NT2/D1 (cell line): Measurements from ENCODE around the gene WASF1.
"Not testable (repeated sequence)": the region's sequence is repeated elsewhere in the genome, so short reads cannot be mapped to it uniquely, and the experiment has no call there.

Experiments used
- DNase-seq: peaks from one replicate; pipeline ENCODE4 v3.0.0-alpha.2; 2011; ENCODE audit warnings: low read depth, low spot score
- H3K27me3 ChIP-seq: 2 replicates; pipeline ENCODE4 v1.6.0; 2011; ENCODE audit warnings: mild to moderate bottlenecking; ENCODE audit not compliant: insufficient read length, insufficient read depth
- H3K36me3 ChIP-seq: 2 replicates; pipeline ENCODE4 v1.6.1; 2011; ENCODE audit warnings: mild to moderate bottlenecking, low read length, mixed read lengths; ENCODE audit not compliant: insufficient read depth, insufficient read length
- H3K4me1 ChIP-seq: 2 replicates; pipeline ENCODE4 v1.5.1; 2011; ENCODE audit not compliant: insufficient read depth, insufficient read length
- H3K4me3 ChIP-seq: 2 replicates; pipeline ENCODE4 v1.5.1; 2011; ENCODE audit warnings: low read depth; ENCODE audit not compliant: insufficient read length
- H3K9ac ChIP-seq: 2 replicates; pipeline ENCODE4 v1.6.0; 2011; ENCODE audit warnings: low read depth; ENCODE audit not compliant: insufficient read length
- H3K9me3 ChIP-seq: 2 replicates; pipeline ENCODE4 v1.5.1; 2011; ENCODE audit warnings: mild to moderate bottlenecking, low read length; ENCODE audit not compliant: insufficient read depth
- SUZ12 ChIP-seq: IDR thresholded peaks from 2 replicates; pipeline ENCODE4 v1.6.1; 2011; ENCODE audit not compliant: insufficient read length, insufficient read depth; ENCODE audit errors: extremely low read depth
- YY1 ChIP-seq: IDR thresholded peaks from 2 replicates; pipeline ENCODE4 v1.6.1; 2011; ENCODE audit not compliant: insufficient read length, insufficient read depth
- ZNF274 ChIP-seq: IDR thresholded peaks from 2 replicates; pipeline ENCODE4 v1.6.1; 2011; ENCODE audit warnings: mild to moderate bottlenecking, low read depth, low read length

WASF1 gene

GRCh38 chr6:110085285-110085684 is 94.2 kb downstream of the WASF1 start:
- TF ChIP-seq YY1 (no peak), ZNF274 (no peak)
- DNase-seq = no peak
- no peak overlapping the region for H3K4me3 ChIP-seq
- H3K9ac ChIP-seq = no peak overlapping the region
- no peaks in the 10 kb centered on the region for H3K36me3 ChIP-seq
- H3K4me1 ChIP-seq = no peaks in the 10 kb centered on the region
- H3K9me3 ChIP-seq = no peaks in the 10 kb centered on the region
- no peaks in the 10 kb centered on the region for H3K27me3 ChIP-seq

DNA sequence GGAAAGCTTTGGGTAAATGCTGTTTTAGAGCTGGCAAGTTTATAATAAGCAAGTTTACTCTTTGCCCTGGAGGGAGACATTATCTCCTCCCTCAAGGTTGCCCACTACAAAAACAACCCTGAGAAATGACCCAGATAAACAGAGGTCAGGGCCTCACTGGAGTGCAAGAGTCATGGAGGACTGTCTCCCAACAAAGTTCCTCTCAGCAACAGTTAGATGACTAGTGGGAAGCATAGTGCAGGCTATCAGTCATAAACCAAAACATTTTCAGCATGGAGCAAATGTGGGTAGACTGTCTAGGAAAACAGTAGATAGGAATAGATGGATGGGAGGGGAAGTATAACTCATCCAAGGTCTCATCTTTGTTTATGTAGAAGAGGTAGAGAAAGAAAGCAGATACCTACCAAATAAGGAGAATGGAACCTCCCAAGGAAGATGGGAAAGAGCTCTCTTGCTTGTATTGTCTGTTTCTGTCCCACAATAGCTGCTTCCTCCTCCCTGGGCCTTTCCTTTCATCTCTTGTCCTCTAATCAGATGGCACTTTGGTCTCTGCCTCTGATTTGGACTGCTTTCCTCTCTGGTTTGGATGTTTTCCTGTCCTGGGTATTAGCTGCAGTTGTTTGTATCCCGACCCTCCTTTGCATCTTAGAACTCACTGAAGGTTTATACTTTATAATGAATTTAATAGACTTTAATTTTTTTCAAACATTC is 95.4 kb downstream of the WASF1 start:
- H3K4me1 ChIP-seq = no peaks in the 10 kb centered on the region
- no peaks in the 10 kb centered on the region for H3K9me3 ChIP-seq
- no peak overlapping the region for H3K9ac ChIP-seq
- no peaks in the 10 kb centered on the region for H3K27me3 ChIP-seq
- no peak for TF ChIP-seq YY1
- no peak for TF ChIP-seq ZNF274
- TF ChIP-seq SUZ12 = no peak
- no peak for DNase-seq
- H3K36me3 ChIP-seq = no peaks in the 10 kb centered on the region
- H3K4me3 ChIP-seq = no peak overlapping the region

DNA sequence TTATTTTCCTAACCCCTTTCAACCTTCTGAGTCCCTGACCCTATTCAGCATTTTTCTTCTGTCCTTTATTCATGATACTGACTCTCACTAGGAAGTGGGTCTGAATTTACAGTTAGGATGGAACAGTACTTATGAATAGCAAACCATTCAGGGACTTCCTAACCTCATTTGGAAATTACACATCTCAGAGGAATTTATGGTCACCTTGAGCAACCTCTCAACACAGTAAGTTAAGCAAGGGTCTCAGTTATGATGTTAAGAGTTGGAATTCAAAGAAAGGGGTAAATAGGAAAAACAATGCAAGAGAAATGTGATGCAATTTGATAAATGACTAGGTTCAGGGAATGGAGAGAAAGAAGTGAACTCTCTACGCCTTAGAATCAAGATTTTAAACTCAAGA is 104.1 kb downstream of the WASF1 start:
- no peak overlapping the region for H3K9ac ChIP-seq
- no peaks in the 10 kb centered on the region for H3K9me3 ChIP-seq
- no peaks in the 10 kb centered on the region for H3K4me1 ChIP-seq
- H3K36me3 ChIP-seq = no peaks in the 10 kb centered on the region
- no peak overlapping the region for H3K4me3 ChIP-seq
- TF ChIP-seq YY1 (no peak), SUZ12 (no peak), ZNF274 (no peak)
- no peaks in the 10 kb centered on the region for H3K27me3 ChIP-seq
- DNase-seq = no peak

DNA sequence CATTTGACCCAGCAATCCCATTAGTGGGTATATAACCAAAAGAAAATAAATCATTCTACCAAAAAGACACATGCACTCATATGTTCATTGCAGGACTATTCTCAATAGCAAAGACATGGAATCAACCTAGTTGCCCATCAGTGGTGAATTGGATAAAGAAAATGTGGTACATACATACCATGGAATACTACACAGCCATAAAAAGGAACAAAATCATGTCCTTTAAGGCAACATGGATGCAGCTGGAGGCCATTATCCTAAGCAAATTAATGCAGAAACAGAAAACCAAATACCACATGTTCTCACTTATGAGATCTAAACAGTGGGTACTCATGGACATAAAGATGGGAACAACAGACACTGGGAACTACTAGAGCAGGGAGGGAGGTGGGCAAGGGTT is 106.0 kb downstream of the WASF1 start:
- DNase-seq, H3K27me3 ChIP-seq, H3K36me3 ChIP-seq, H3K9ac ChIP-seq, H3K9me3 ChIP-seq, H3K4me3 ChIP-seq, H3K4me1 ChIP-seq: not testable (repeated sequence)

GRCh38 chr6:110068592-110068967 is 110.9 kb downstream of the WASF1 start:
- TF ChIP-seq SUZ12 = no peak
- no peak for TF ChIP-seq YY1
- TF ChIP-seq ZNF274 = no peak
- H3K9me3 ChIP-seq = no peaks in the 10 kb centered on the region
- H3K9ac ChIP-seq = no peak overlapping the region
- no peaks in the 10 kb centered on the region for H3K4me1 ChIP-seq
- no peak overlapping the region for H3K4me3 ChIP-seq
- H3K36me3 ChIP-seq = no peaks in the 10 kb centered on the region
- no peaks in the 10 kb centered on the region for H3K27me3 ChIP-seq
- DNase-seq = no peak

- no peak for TF ChIP-seq ZNF274
- TF ChIP-seq SUZ12 = no peak
- no peak for TF ChIP-seq YY1
- Histone ChIP-seq H3K36me3 (no peaks in the 10 kb centered on the region), H3K9ac (no peak overlapping the region), H3K9me3 (no peaks in the 10 kb centered on the region), H3K27me3 (no peaks in the 10 kb centered on the region), H3K4me1 (no peaks in the 10 kb centered on the region), H3K4me3 (no peak overlapping the region)
- no peak for DNase-seq
Observed at GRCh38 chr6:110067837-110068591, 111.5 kb downstream of the WASF1 start.

DNA sequence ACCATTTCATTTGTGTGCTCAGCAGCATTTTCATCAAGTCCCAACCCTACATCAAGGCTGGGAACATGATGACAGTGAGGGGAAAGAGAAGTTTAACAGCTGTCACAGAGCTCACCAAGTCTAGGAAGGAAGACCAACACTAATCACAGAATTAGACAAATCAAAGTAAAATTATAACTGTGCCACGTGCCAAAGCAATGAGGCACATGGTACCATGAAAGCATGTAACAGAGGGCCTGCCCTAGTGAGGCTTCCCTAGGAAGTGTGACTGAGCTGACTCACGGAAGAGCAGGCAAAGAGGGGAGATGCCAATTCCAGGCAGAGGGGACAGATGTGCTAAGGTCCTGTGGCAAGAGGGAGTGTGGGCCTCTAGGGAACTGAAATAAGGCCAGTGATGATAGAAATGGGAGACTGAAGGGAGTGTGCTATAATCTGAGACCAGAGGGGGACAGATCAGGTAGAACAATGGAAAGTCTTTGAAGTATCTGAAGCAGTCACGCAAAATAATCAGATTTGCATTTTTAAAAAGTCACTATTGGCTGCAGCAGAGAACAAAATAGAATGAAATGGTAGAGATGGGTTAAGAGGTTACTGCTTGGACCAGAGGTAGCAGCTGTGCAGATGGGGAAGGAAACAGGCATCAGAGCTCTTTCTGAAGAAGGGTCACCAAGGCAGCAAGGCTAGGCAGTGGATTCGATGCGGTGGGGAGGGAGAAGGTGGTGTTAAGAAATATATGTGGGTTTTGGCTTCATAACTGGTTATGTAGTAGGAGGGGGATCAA is 114.5 kb downstream of the WASF1 start:
- TF ChIP-seq ZNF274 (no peak), SUZ12 (no peak), YY1 (no peak)
- H3K27me3 ChIP-seq = no peaks in the 10 kb centered on the region
- no peaks in the 10 kb centered on the region for H3K4me1 ChIP-seq
- H3K36me3 ChIP-seq = no peaks in the 10 kb centered on the region
- H3K4me3 ChIP-seq = no peak overlapping the region
- H3K9me3 ChIP-seq = no peaks in the 10 kb centered on the region
- no peak overlapping the region for H3K9ac ChIP-seq
- no peak for DNase-seq
